Osteoblast (primary cell): Measurements from ENCODE around the gene PEDS1. TPM values are rescaled to one million over a fixed set of nuclear protein-coding genes. Genes with fewer than 3 reads are reported as not detected.

Source experiments
- total RNA-seq: library from RNA; depleted of rRNA; stranded (reverse); fragments of >200 nt; gene quantifications from 2 replicates; pipeline ENCODE4 v1.2.3, GENCODE V29; 2012

PEDS1 gene
- total RNA-seq, 1 donor, result 37.6 TPM

Other genes starting within 250 kb of the PEDS1 start
- gene SPATA2, start 238.2 kb downstream of the PEDS1 start, total RNA-seq, result 3.2 and 3.3 TPM in 2 replicates
- 46.9 and 78.5 TPM in 2 replicates for gene RNF114, start 217.3 kb downstream of the PEDS1 start, total RNA-seq
- gene SNAI1, start 170.7 kb downstream of the PEDS1 start, total RNA-seq, result 1.8 and 2.1 TPM in 2 replicates
- 90.8 and 100 TPM in 2 replicates for gene UBE2V1, start 40.6 kb downstream of the PEDS1 start, total RNA-seq
- 75.7 and 79.3 TPM in 2 replicates for gene CEBPB, start 37.1 kb upstream of the PEDS1 start, total RNA-seq